H1 (cell line): ENCODE results near the gene DCAF6.

ENCODE experiments used
- BRCA1 ChIP-seq: IDR thresholded peaks from 2 replicates; pipeline ENCODE4 v1.6.1; 2012; ENCODE audit warnings: low read depth, low read length, improper control_type of control experiment
- CTCF ChIP-seq, 3 experiments: IDR thresholded peaks; 1 replicate in 2 of 3; 2 replicates in 1 of 3; pipeline versions ENCODE4 v1.5.1 to v1.6.1; 2011; ENCODE audit warnings: low read length in 3 of 3, mild to moderate bottlenecking in 3 of 3, inconsistent platforms in 2 of 3, low read depth in 1 of 3, moderate library complexity in 1 of 3; ENCODE audit not compliant: insufficient read depth in 1 of 3; ENCODE audit errors: control extremely low read depth in 1 of 3
- EP300 ChIP-seq, 2 experiments: IDR thresholded peaks; 1 replicate in 1 of 2; 2 replicates in 1 of 2; pipeline ENCODE4 v1.6.1; 2011 to 2012; ENCODE audit warnings: low read depth in 2 of 2, low read length in 2 of 2, mild to moderate bottlenecking in 2 of 2, borderline replicate concordance in 1 of 2, inconsistent platforms in 1 of 2, moderate library complexity in 1 of 2
- SP1 ChIP-seq: IDR thresholded peaks from 2 replicates; pipeline ENCODE4 v1.6.1; 2011; ENCODE audit warnings: low read depth, low read length

- TF ChIP-seq EP300 (IDR thresholded peaks at IDR 0.05; ENCODE audit: borderline replicate concordance in 1 of 2, low read depth in 2 of 2, low read length in 2 of 2): no peak
- TF ChIP-seq BRCA1: no peak
- TF ChIP-seq CTCF (IDR thresholded peaks at IDR 0.05; ENCODE audit: control extremely low read depth in 1 of 3, insufficient read depth in 1 of 3, low read depth in 1 of 3, low read length in 3 of 3): no peak
- no peak for TF ChIP-seq SP1
Measured at GRCh38 chr1:168000656-168001055, 64.2 kb downstream of the DCAF6 start.
